ENCODE results near the gene PHF19.

The PHF19 gene

GRCh38 chr9:120852240-120853010 lies 24.6 kb downstream of the PHF19 start:
- DNase-seq: no peak

DNA sequence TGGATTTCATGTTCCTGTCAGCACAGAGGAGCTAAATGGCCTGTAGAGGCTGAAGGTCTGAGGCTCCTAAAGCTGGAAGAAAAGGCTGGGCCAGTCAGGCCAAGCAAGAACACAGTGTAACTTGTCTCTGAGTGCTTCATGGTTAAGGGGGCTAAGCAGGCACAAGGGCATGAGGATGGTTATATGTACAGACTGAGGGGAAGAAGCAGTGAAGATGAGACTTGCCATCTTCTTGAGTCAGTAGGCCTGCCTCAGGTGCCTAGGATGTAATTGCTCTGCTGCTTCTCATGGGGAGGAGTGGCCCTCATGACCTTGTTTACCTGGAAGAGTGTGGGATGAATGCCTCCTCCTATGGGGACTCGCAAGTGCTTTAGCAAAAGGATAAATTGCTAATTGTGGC lies 25.5 kb downstream of the PHF19 start:
- no peak for DNase-seq

DNA sequence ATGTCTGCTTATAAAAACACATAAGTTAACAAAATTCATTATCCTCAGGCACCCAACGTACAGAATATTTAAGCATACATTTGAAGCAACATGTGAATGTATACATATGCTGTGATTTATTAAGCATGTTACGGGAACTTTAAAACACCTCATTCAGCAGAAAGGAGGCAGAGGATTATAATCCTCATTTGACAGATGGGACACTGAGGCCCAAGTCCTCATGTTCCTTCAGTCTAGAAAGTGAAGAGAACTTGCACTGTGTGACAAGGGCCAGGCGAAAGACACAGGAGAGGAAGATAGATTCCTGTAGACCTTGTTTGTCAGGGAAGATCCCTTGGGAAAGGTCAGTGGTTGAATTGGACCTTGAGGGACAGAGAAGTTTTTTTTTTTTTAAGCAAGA lies 26.7 kb downstream of the PHF19 start:
- DNase-seq: no peak

GRCh38 chr9:120846906-120847305 lies 30.1 kb downstream of the PHF19 start:
- peak; percentile 76 for DNase-seq

DNA sequence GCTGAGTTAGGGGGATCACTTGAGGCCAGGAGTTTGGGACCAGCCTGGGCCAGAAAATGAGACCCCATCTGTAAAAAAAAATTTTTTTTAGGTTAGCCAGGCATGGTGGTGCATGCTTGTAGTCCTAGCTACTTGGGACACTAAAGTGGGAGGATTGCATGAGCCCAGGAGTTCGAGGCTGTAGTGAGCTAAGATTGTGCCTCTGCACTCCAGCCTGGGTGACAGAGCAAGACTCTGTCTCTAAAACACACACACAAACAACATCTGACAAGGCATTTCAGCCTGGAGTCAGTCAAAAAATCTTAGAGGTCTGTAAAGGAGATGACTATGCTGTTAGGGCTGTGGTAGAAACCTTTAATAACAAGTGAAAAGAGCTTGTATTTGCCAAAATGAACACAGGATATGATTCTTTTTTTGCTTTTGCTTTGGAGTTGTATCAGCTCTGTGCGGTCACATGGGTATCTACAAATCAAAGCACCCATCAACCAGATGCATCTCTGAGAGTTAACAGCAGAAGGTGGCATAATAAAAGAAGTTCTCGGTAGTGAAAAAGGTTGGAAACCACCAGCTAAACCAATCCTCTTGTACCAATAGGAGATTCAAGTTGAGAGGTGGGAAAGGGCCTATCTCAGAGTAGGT lies 30.6 kb downstream of the PHF19 start:
- no peak for DNase-seq

DNA sequence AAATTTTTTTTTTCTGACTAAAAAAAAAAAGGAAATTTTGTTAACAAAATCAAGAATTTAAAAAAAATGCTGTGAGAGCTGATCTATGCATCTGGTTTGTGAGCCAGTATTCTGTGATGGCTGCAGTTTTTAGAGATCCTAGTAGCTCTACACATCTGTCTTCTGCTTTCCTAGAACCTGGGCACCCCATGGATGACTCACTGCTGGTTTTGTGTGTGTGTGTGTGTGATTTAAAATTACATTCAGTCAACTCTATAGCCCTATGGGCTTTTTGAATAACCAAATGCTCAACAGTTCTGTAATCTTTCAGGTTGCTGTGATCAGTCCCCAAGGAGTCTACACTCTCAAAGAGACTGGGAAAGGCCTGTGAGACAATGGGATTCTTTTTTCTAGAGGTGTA lies 31.7 kb downstream of the PHF19 start:
- DNase-seq: peak; percentile 37

- DNase-seq: peak; percentile 99
These were observed 34.1 kb downstream of the PHF19 start, which contains the start of gene PSMD5 for GRCh38 chr9:120842685-120843485. PSMD5 (minus strand) TSS chr9:120842922; CDS start chr9:120842909, 13 bp downstream.

DNA sequence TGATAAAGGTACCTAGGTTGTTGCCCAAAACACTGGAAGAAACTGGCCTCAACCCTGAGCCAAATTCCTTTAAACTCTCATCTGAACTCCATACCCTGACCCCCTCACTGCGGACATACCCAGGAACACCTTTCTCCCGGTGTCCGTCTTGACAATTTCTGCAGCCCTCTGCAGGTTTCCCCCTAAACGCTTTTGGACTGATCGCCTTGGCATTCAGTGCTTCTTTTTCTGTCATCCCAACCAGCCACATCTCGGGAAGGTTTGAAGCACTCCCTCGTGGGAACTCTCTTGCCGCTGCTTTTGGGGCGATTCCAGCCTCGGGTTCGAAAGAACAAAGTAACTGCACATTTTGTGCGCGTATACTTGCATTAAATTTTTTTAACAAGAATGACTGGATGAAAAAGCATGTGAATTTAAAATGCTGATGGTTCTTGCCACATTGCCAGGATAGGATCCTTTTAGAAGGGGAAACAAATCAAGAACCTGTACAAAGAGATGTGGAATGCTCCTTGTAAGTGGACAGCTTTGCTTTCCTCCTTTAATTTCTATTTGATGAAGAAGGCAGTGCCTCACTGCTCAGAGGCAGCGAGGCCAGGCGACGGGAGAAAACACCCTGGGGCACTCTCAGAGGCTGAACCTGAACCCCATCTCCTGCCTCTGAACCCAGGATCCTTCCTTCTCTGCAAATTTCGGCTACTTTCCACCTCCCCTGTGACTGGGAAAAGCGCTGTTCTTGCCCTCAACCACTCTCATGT lies 34.9 kb downstream of the PHF19 start:
- DNase-seq: no peak

DNA sequence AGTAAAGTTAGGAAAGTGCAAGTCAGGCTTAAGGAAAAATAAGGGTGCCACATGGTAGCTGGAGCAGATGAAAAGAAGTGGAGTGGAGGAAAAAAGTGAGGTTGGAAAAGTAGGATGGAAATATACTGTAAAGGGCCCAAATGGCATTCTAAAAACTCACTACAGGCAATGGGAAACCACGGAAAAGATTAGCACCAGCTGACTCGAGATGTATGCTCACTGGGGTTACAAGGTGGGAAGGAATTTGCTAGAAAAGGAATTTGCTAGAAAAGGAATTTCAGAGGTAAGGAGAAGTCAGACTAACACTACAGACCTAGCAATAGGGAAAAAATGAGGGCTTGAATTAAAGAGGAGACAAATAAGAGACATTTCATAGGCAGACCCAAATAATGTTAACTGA lies 37.8 kb downstream of the PHF19 start:
- DNase-seq: peak; percentile 57

GRCh38 chr9:120837921-120838320 lies 39.1 kb downstream of the PHF19 start:
- DNase-seq: no peak

GRCh38 chr9:120833325-120833724 lies 43.7 kb downstream of the PHF19 start:
- no peak for DNase-seq

GRCh38 chr9:120832807-120833206 lies 44.2 kb downstream of the PHF19 start:
- DNase-seq: no peak

DNA sequence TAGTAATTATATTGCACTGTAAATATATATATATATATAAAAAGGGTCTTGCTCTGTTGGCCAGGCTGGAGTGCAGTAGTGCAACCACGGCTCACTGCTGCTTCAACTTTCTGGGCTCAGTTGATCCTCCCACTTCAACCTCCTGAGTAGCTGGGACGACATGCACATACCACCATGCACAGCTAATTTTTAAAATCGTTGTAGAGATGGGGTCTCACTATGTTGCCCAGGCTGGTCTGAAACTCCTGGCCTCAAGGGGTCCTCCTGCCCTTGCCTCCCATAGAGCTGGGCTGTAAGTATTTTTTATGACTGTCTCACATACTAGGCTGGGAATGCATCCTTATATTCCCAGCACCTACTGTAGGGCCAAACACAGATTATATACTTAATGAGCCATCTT lies 46.1 kb downstream of the PHF19 start:
- DNase-seq: no peak

- no peak for DNase-seq
These were observed 46.8 kb downstream of the PHF19 start for GRCh38 chr9:120830151-120830550.

- DNase-seq: no peak
These were observed 47.3 kb downstream of the PHF19 start for GRCh38 chr9:120829650-120830049.

DNA sequence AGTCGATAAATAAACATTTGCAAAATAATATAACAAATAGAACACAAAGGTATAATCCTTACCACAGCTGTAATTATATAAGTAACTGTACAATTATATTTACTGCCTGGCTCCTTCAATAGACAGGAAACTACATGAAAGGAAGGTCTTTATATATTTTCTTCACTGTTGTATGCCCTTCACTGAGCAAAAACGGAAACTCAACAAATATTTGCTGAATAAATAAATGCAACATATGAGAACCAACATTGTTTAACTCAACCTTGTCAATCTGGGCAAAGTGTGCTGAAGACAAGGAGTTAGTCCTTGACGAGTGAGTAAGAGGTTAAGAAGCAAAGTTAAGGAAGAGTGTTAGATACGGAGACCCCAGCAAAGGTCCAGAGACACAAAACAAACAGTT lies 56.9 kb downstream of the PHF19 start:
- DNase-seq: no peak

- no peak for DNase-seq
These were observed 58.4 kb downstream of the PHF19 start for GRCh38 chr9:120818595-120818994.

- DNase-seq: no peak
These were observed 61.9 kb downstream of the PHF19 start for GRCh38 chr9:120815075-120815474.

- no peak for DNase-seq
These were observed 68.1 kb downstream of the PHF19 start for GRCh38 chr9:120808931-120809330.

DNA sequence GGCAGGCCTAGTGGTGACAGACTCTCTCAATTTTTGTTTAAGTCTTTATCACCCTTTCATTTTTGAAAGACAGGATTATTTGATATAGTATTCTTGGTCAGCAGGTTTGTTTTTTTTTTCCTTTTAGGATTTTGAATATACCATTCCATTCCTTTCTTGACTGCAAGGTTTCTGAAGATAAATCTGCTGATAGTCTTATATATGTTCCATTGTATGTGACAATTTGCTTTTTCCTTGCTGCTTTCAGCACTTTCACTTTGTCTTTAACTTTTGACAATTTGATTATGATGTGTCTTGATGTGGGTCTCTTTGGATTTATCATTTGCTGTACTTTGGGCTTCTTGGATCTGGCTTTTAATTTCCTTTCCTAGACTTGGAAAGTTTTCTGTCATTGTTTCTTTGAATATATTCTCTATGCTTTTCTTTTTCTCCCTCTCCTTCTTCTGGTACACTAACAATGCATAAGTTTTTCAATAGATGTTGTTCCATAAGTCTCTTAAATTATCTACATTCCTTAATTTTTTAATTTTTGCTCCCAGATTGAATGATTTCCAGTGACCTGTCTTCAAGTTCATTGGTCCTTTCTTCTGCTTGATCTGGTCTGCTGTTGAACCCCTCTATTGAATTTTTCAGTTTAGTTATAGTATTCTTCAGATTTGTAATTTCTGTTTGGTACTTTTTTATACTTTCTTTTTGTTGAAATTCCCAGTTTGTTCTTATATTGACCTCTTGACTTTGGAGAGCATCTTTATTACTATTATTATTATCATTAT lies 69.2 kb downstream of the PHF19 start:
- no peak for DNase-seq
